HG02973 (cell line): ENCODE data around the gene ITGA1.

ENCODE experiments used
- ATAC-seq: cut with Tn5 transposase; IDR thresholded peaks from one replicate; pipeline ENCODE4 v1.9.1; 2021; ENCODE audit warnings: moderate library complexity; ENCODE audit not compliant: unreplicated experiment

The ITGA1 gene

DNA sequence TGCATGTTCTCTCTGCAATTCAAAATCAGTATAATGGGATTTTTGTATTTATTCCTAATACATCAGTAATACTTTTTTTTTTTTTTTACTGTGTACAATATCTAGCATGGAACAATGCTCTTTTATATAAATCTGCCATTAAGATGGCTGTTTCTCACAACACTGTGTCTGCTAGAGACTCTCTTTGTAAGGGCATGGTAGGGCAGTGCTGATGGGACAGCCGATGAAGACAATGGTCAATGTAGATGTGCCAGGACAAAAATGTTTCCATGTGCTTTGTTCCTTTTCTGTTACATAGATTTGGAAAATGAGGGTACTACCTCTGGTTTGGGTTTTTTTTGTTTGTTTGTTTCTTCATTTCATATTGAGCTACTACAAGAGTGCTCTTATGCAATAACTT lies 106.1 kb downstream of the ITGA1 start:
- ATAC-seq, result no peak

DNA sequence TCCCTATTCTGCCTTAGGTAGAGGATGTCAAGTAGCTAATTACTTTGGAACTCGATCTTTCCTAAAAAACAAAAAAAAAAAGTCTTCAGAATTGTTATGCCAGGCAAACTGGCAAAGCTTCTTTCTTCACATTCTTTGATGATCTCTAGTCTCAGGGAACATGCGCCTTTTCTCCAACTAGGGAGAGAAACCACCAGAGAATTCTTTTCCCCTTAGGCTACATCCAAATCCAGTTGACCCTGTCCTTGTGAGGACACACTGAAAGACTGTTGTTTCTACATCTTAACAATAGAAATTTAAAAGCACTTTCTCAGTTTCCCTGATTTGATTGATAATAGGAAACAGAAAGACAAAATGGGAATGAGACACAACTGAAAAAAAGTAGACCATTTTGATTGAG lies 106.7 kb downstream of the ITGA1 start:
- no peak for ATAC-seq

DNA sequence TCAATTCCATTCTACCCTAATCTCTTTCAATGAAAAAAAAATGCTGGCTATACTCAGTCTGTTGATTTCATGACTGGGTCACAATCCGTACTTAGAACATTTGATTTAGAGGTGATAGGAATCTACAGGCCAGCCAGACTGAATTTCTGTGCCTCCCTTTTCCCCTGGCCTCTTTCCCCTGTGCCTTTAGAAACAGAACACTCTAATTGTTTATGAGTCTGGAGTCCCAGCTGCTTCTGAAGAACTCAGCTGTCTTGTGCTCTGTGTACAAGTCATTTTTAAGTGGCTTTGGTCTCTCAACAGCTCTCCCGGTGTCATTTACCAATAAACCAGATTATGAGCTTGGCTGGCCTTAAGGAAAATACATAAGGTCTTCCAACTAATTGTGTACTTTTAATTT lies 107.4 kb downstream of the ITGA1 start:
- ATAC-seq, result no peak

DNA sequence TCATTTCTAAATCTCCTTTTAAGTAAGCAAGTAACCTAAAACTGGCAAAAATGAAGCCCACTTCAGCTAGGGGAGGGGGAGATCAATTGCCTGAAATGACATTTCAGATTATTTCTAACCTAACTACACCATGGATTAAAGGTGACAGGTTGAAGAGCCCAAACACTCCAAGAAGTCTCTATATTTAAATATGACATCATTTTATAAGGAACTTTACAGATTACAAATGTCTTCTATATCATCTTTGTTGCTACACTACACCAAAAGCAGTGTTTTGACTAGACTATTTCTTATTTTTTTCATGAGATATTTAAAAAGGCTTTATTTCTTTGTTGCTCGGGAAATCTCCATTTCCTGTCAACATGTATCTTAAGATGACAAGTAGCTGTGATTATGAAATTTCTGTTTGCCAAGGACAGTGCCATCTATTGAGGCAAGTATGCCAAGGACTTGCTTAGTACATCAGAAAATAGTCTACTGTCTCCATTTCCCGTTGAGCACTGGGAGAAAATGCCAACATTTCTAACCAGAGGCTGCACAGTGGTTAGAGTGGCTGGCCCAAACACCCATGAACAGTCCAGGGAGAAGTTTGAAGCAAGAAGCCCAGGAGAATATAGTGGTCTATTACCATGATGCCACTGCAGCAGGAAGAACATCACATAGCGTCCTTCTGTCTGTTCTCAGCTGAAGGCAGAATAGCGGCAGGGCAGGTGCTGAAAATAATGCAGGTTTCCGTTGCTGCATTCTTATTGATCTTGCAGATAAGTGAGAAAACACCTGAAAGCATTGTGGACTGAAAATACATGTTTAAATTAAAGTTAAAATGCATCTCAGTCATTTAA lies 108.1 kb downstream of the ITGA1 start:
- ATAC-seq, result no peak

DNA sequence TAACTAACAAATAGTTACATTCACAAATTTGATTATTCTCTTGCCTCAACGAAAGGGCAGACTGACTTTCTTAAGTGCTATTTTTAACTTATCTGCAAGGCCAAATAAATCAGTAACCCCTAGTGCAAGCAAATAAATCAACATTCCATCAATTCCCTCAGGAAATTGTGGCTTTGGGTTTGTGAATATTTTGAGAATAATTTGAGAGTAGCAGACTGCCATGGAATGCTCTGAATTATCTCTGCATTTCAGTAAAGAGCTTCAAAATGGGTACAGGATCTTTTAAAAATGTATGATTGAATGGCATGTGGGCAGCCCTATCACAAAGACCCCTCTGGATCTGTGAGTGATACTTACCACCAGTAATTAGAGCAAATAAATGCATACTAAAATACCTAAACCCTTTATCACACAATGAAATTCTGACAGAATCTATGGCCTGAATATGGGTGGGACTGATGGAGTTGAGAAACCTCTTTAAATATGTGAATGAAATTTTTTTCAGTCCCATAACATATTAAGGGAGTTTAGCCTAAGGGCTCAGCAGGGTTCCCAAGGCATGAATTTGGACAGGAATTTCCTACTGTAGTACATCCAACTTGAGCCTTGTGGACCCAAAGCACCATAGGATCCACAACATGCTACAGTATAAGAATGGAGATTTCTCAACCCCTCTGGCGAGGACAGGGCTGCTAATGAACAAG lies 109.0 kb downstream of the ITGA1 start:
- ATAC-seq, result no peak

DNA sequence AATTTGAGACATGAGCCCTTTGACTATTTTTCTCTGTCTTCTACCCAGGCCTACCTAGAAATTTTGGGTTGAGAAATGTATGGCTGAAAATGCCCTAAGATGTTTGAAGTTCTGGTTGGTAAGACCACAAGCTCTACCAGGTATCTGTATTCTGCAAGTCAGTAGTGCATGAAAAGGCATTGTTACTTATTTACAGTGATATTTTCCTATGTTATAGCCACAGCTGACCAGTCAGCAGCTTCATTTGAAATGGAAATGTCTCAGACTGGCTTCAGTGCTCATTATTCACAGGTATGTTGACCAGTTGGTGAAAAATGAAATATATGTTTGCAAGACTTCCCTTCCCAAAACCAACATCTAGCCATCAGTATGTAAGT lies 109.5 kb downstream of the ITGA1 start:
- ATAC-seq, result no peak

DNA sequence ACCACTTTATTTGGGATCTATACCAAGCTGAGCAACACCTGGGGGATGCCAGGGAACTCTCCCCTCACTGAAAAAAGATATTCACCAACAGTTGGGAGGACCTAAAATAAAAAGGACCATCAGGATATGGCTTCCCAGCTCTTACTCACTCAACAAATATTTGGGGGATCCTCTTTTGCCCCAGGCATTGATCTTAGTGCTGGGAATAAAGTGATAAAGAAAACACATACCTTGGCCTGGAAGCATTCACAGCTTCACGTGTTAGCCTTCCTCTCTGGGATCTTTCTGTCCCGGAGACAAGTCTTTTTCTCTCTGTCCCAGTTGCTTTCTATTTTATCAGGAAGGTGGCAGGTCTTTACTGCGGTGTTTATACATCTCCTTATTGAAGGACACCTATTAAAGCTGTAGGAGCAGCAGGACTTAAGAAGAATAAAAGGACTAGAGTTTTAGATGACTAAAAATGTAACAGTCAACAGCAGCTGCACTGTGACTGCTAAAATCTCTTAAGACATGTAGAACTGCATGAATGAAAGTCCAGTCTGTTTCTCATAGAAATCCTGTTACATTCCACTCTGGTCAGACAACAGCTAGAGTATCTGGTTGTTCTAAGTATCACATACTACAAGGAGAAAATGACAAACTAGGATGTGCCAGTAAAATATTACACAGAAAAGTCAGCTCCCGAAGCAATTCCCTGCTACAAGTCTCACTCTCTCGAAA lies 111.4 kb downstream of the ITGA1 start:
- no peak for ATAC-seq

DNA sequence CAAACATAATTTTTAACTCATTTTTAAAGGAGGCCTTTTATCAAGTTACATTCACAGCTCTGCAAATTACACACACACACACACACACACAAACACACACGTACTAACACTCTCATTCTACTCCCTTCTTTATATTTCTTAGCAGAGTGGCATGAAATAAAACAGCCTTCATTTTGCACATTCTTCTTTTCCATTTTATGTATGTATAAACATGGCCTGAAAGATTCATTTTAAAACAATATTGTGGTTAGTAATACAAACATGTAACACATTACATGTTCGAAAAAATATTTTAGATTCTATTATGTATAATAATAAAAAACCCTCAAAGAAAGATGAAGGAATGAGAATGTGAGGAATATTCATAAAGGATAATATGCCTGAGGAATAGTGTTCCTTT lies 115.4 kb downstream of the ITGA1 start:
- no peak for ATAC-seq

DNA sequence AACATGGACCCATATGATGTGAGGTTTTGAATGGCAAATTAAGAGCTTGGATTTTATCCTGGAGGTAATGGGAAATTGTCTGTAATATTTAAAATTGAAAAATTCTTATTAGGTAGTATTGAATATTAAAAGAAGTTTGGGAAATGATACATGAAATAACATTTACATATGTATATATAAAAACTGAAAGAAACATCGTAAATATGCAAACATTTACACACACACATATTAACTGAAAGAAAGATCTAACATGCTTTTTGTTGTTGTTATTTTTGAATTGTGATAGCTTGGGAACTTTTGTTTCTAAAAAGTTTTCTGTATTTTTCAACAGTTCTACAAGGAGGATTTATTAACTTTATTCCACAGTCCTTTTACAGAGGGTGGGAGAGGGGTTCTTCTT lies 118.6 kb downstream of the ITGA1 start:
- no peak for ATAC-seq

DNA sequence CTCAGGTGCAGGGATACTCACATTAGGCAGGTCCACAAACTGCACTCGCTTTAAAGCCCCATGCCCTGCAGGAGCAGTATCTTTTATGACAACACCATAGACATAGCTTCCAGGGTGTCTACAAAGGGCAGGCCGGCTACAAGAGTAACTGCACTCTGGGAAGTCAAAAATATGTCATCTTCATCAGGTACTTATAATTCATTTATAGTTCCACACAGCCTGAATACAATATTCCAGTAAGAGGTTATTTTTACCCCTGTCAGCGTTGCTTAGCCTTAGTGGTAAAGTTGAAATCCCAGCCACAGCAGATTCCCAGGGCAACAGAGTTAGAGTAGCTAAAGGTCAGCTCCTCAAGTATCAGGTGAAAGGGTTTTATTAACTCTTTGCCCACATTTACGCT lies 119.1 kb downstream of the ITGA1 start:
- no peak for ATAC-seq

DNA sequence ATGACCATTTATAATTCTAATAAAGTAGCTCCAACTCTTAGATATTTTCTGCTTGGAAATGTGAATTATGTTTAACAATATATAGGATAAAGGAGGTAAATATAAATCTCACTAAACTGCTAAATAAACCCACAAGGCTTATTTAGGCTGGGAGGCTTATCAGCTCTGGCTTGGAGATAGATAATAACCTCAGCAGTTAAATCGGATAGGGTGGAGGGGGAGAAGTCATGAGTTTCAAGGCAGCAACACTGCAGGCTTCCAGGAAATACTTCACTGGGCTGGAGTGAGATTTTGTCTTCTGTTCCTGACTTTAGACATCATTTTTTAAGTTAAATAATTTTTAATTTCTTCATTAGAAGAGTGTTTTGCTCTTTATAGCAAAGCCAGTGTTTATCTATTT lies 121.5 kb downstream of the ITGA1 start:
- no peak for ATAC-seq

DNA sequence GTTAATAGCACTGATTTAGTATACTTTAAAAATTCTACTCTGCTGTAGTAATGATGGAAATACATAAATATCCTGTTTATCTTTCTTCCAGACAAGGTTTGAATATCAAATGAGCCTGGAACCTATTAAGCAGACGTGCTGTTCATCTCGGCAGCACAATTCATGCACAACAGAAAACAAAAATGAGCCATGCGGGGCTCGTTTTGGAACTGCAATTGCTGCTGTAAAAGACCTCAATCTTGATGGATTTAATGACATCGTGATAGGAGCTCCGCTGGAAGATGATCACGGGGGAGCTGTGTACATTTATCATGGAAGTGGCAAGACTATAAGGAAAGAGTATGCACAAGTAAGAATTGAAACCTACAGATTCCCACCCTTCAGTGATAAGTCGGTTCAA lies 122.4 kb downstream of the ITGA1 start:
- ATAC-seq, result no peak

DNA sequence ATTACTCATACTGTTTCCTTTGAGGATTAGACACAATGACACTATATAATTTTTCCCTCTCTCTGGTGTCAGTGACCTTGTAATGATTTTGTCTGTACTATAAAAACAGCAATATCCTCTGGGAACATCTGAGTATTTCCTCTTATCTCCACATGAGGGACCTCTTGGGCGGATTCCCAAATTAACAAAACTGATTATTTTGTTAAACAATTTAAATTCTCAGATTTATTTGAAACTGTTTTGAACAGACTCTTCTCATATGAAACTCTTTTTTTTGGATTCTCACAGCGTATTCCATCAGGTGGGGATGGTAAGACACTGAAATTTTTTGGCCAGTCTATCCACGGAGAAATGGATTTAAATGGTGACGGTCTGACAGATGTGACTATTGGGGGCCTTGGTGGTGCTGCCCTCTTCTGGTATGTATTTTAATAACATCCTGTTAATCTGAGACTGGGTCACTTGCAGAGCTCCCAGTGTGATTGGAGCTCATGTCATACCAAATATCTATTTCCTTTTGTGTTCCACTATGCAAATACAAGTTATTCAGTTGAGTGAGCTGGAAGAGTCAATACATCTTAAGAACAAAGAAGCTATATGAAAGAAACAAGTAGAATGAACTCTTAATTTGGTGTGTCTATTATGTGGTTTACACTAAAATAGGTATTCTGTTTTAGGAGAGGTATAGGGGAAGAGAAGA lies 127.6 kb downstream of the ITGA1 start:
- peak; percentile 96 for ATAC-seq

DNA sequence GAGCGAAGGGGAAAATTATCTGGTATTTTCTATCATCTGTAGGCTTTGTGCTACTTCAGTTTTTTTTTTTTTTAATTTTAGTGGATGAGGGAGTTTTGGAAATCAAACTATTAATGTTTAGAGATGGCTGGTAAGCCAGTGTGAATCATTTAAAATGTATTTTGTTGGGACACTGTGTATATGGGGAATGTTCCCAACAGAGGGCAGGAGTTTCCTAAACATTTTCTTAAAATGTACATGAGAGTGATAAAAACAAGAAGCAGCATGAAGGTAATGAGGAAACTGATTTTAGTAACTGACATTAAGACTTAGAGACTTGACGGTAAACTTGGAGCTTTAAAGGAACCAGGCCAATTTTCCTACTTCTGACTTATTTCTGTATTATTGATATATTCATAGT lies 133.2 kb downstream of the ITGA1 start:
- no peak for ATAC-seq

DNA sequence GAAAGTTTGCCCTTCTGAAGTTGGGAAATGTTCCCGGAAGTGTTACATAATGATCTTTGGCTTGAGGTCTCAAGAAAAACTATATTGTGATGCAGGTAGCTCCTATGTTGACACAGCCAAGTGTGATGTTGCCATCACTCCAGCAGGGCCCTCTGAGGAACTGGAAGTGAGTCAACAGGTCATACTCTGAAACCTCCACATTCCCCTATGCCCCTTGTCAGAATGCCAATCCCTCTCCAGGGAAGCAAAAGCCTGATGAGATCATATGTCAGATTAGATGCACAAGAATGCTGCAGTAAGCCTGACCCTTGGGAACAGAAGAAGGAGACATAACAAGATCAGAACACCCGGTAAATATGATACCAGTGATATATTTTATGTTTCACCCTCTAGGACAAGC lies 134.7 kb downstream of the ITGA1 start:
- no peak for ATAC-seq

DNA sequence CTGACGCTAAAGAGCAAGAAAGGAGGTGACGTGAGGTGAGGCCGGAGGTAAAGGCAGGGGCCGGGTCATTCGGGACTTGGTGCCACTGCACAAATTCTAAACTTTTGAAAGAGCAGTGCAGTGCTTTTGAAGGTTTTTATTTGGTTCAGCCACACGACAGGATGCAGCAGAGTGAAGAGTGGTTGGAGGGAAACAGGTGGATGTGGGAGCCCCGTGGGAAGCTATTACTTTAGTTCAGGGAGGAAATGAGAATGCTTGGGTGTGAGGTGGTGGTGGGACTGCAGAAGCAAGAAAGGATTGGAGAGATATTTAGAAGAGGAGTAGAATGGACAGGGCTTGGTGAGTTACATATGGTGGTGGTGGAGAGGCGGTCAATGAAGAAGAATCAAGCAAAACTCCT lies 136.7 kb downstream of the ITGA1 start:
- no peak for ATAC-seq

DNA sequence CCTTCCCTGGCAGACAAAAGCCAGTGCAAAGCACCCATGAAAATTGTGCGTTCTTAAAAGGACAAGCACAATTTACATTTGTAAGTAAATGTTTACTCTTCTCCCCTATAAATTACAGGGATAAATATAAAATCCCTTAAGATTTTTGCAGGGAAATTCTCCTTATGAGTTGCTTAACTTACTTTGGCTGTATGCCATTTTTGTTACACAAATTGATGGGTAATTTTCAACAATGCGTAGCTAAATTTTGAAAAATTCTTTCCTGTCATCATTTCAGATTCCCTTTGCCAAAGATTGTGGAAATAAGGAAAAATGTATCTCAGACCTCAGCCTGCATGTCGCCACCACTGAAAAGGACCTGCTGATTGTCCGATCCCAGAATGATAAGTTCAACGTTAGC lies 137.3 kb downstream of the ITGA1 start:
- ATAC-seq, result no peak

DNA sequence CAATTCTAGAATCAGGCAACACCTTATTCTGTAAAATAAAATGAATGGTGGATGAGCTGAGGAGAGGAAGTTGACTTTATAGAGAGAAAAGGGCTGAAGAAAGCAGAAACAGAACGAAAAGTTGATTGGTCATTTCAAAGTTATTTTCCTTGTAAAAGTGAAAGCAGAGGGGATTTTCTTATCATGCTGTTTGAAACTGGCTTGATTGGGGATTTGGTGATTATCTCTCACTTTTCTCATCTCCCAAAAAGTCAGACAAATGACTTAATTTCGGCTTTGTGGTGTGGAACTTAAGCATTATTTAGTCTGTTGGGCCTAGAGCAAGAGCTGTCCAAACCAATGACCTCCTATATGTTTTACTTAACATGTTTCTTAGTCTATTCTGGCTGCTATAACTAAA lies 141.0 kb downstream of the ITGA1 start:
- ATAC-seq, result no peak

DNA sequence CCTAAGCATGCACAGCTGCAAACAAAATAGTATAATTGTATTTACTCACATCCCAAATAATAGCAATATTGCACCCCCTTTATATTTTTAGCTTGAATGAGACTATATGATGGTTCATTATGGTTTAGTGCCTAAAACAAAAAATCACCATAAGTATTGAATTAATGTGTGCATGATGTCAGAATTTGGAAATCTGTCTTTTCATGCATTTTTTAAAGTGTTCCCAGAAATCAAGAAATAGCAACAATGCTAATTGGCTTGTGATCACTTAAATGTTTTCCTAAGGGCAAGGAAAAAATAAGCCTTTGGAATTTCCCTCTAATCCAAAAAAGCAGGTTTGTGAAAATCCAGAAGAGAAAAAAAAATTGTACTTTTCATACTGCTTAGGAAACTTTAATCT lies 150.5 kb downstream of the ITGA1 start:
- ATAC-seq, result no peak

DNA sequence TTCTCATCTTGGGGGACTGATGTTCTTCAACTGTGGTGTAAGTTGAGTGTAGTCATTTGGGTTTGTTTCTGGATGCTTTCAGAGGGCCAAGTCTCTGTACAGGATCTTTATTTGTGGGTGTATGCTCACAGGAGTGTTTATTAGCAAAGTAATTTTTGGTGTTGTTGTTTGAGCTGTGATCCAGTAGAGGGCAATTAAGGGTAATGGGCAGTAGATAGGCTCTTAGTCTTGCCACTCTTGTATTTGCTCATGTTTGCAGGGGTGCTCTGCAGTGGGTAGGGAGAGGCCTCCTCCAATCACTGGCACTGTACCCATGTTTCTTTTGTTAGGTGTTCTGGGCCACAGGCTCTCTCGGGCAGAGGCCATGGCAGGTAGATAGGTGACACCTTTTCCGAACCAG lies 155.6 kb downstream of the ITGA1 start:
- ATAC-seq, result peak; percentile 49

DNA sequence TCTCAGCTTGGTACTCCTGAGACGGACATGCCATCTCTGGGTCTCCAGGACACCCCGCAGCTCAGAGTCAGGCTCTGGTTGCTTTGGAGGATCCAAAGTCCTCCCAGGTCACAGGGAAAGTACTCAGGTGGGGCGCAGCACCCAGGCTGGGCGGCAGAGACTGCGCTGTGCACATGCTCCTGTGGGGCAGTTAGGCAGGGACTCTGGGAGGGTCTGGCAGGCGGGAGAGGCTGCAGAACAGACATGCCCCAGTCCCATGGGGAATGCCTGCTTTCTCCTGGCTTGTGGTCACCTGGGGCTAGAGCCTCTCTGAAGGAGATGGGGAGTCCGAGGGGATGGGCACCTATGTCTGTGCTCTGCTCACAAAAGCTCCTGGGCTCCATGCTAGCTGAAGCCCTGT lies 156.1 kb downstream of the ITGA1 start:
- no peak for ATAC-seq
